ENCODE data around the gene SF3A1.

SF3A1 gene

DNA sequence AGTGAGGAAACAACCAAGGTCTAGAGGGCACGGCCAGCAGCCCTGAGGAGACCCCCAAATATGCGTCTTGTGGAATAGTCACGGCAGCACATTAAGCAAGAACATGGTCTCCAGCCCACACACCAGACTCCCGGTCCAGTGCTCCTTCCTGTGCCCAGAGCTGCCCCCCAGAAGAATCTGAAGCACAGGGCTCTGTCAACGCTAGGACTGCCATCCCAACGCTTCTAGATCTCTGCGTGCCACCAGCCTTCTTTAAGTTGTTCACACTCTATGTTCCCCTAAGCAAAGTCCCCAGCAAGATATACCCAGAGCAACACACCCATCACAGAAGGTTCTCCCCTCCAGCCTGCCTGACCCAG lies 36.6 kb upstream of the SF3A1 start:
- no peak overlapping the region for H3K4me3 ChIP-seq (ENCODE audit: insufficient read length, low read depth)
- H3K36me3 ChIP-seq (ENCODE audit: insufficient read depth, insufficient read length, low read length): no peaks in the 10 kb centered on the region
- no peaks in the 10 kb centered on the region for H3K9me3 ChIP-seq (ENCODE audit: insufficient read depth, low read length)
- peaks cover 35% of the 10 kb centered on the region for H3K27me3 ChIP-seq (ENCODE audit: insufficient read depth, insufficient read length)
- TF ChIP-seq ZNF274 (IDR thresholded peaks at IDR 0.05; ENCODE audit: low read depth, low read length) (no peak), SUZ12 (IDR thresholded peaks at IDR 0.05; ENCODE audit: extremely low read depth, insufficient read depth, insufficient read length) (no peak), YY1 (IDR thresholded peaks at IDR 0.05; ENCODE audit: insufficient read depth, insufficient read length) (no peak)
- H3K9ac ChIP-seq (ENCODE audit: insufficient read length, low read depth): peak overlapping the region; percentile 42
- no peak for DNase-seq (ENCODE audit: low read depth, low spot score)
- peaks cover 12% of the 10 kb centered on the region for H3K4me1 ChIP-seq (ENCODE audit: insufficient read depth, insufficient read length)

DNA sequence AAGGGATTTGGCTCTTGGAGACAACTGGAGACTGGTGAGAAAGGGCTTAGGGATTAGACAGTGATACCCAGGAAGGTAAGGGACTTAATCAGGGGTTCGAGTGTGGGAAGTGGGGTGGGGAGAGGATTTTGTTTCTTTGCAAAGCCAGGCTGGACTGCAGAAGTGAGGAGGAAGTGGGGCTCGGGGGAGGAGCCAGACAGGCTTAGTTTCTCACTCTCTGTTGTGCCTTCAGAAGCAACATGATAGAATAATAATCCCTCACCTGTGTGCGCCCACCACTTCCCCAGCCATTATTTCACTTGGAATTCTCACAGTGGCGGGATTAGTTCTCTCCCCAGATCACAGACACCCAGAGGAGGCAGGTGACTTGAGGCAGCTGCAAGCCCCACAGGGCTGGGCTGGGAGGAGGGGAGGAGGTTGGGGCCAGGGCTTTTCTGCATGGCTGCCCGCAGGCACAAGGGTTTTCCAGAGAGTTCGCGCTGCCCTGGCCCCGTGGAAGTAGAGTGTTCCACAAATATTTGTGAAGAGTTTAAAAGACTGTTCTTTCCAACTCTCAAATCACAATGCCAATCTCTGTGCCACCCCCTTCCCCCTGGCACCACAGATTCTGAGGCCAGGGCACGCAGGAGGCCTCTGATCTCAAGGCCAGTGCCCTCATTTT lies 36.1 kb upstream of the SF3A1 start:
- TF ChIP-seq SUZ12 (IDR thresholded peaks at IDR 0.05; ENCODE audit: extremely low read depth, insufficient read depth, insufficient read length) (no peak), ZNF274 (IDR thresholded peaks at IDR 0.05; ENCODE audit: low read depth, low read length) (no peak), YY1 (IDR thresholded peaks at IDR 0.05; ENCODE audit: insufficient read depth, insufficient read length) (no peak)
- Histone ChIP-seq H3K4me1 (ENCODE audit: insufficient read depth, insufficient read length) (peaks cover 12% of the 10 kb centered on the region), H3K36me3 (ENCODE audit: insufficient read depth, insufficient read length, low read length) (no peaks in the 10 kb centered on the region), H3K9me3 (ENCODE audit: insufficient read depth, low read length) (no peaks in the 10 kb centered on the region), H3K9ac (ENCODE audit: insufficient read length, low read depth) (peak overlapping the region; percentile 42), H3K27me3 (ENCODE audit: insufficient read depth, insufficient read length) (peaks cover 30% of the 10 kb centered on the region), H3K4me3 (ENCODE audit: insufficient read length, low read depth) (no peak overlapping the region)
- no peak for DNase-seq (ENCODE audit: low read depth, low spot score)

DNA sequence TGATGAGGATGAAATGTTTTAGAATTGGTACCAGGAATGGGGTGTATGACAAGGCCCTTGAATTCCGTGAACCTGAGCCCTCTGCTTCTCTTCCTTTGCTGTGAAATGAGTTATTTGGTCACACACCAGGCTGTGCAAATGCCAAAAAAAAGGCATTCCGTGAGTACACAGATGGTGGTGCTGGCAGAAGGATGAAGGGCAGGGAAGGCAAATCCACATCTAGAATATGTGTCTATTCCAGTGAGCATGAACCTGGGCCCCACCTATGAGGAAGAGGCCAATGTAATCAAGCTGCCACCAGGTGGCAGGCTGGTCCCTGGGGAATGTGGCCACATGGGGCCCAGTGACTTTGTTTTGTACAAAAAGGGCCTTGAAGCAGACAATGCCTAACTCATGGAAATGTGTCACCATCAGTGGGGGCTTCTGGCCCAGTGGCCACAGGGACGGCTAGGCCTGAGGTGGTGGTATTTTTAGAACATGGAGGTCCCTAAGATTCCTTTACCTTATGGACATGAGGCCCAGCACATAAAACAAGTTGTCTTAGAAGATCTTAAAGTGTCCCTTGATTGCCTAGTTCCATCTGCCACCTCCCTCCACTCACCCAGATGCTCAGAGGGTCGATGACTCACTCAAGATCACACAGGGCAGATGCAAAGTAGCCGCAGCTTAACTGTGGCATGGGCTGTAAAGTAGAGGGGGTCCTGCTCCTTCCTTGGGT lies 34.4 kb upstream of the SF3A1 start:
- TF ChIP-seq ZNF274 (IDR thresholded peaks at IDR 0.05; ENCODE audit: low read depth, low read length) (no peak), YY1 (IDR thresholded peaks at IDR 0.05; ENCODE audit: insufficient read depth, insufficient read length) (no peak), SUZ12 (IDR thresholded peaks at IDR 0.05; ENCODE audit: extremely low read depth, insufficient read depth, insufficient read length) (no peak)
- Histone ChIP-seq H3K4me1 (ENCODE audit: insufficient read depth, insufficient read length) (peaks cover 16% of the 10 kb centered on the region), H3K9ac (ENCODE audit: insufficient read length, low read depth) (peak overlapping the region; percentile 36)

GRCh38 chr22:30386960-30387827 lies 30.5 kb upstream of the SF3A1 start, which contains the start of gene RNF215:
Gene RNF215 (minus strand): TSS chr22:30387411. CDS start chr22:30387313, 98 bp downstream.
- DNase-seq (ENCODE audit: low read depth, low spot score): peak; percentile 72
- H3K4me1 ChIP-seq (ENCODE audit: insufficient read depth, insufficient read length): peaks cover 14% of the 10 kb centered on the region
- H3K36me3 ChIP-seq (ENCODE audit: insufficient read depth, insufficient read length, low read length): peaks cover 17% of the 10 kb centered on the region
- no peaks in the 10 kb centered on the region for H3K27me3 ChIP-seq (ENCODE audit: insufficient read depth, insufficient read length)
- peak within 1 kb of the TSS; percentile 50 for H3K4me3 ChIP-seq (ENCODE audit: insufficient read length, low read depth)
- no peak for TF ChIP-seq ZNF274 (IDR thresholded peaks at IDR 0.05; ENCODE audit: low read depth, low read length)
- TF ChIP-seq YY1 (IDR thresholded peaks at IDR 0.05; ENCODE audit: insufficient read depth, insufficient read length): no peak
- no peak for TF ChIP-seq SUZ12 (IDR thresholded peaks at IDR 0.05; ENCODE audit: extremely low read depth, insufficient read depth, insufficient read length)
- H3K9ac ChIP-seq (ENCODE audit: insufficient read length, low read depth): peak within 1 kb of the TSS; percentile 72
- no peaks in the 10 kb centered on the region for H3K9me3 ChIP-seq (ENCODE audit: insufficient read depth, low read length)

More for the DNA sequence above, 34.4 kb upstream of the SF3A1 start:
- DNase-seq (ENCODE audit: low read depth, low spot score): peak; percentile 65
- Histone ChIP-seq H3K36me3 (ENCODE audit: insufficient read depth, insufficient read length, low read length) (no peaks in the 10 kb centered on the region), H3K27me3 (ENCODE audit: insufficient read depth, insufficient read length) (peaks cover 13% of the 10 kb centered on the region), H3K4me3 (ENCODE audit: insufficient read length, low read depth) (no peak overlapping the region), H3K9me3 (ENCODE audit: insufficient read depth, low read length) (no peaks in the 10 kb centered on the region)

- Histone ChIP-seq H3K36me3 (ENCODE audit: insufficient read depth, insufficient read length, low read length) (peaks cover 21% of the 10 kb centered on the region), H3K27me3 (ENCODE audit: insufficient read depth, insufficient read length) (no peaks in the 10 kb centered on the region), H3K4me3 (ENCODE audit: insufficient read length, low read depth) (peak overlapping the region; percentile 50), H3K4me1 (ENCODE audit: insufficient read depth, insufficient read length) (peaks cover 14% of the 10 kb centered on the region), H3K9me3 (ENCODE audit: insufficient read depth, low read length) (no peaks in the 10 kb centered on the region), H3K9ac (ENCODE audit: insufficient read length, low read depth) (peak overlapping the region; percentile 72)
- TF ChIP-seq YY1 (IDR thresholded peaks at IDR 0.05; ENCODE audit: insufficient read depth, insufficient read length): no peak
- TF ChIP-seq SUZ12 (IDR thresholded peaks at IDR 0.05; ENCODE audit: extremely low read depth, insufficient read depth, insufficient read length): no peak
- TF ChIP-seq ZNF274 (IDR thresholded peaks at IDR 0.05; ENCODE audit: low read depth, low read length): no peak
- DNase-seq (ENCODE audit: low read depth, low spot score): no peak
Observed at GRCh38 chr22:30386608-30386959, 29.9 kb upstream of the SF3A1 start.

DNA sequence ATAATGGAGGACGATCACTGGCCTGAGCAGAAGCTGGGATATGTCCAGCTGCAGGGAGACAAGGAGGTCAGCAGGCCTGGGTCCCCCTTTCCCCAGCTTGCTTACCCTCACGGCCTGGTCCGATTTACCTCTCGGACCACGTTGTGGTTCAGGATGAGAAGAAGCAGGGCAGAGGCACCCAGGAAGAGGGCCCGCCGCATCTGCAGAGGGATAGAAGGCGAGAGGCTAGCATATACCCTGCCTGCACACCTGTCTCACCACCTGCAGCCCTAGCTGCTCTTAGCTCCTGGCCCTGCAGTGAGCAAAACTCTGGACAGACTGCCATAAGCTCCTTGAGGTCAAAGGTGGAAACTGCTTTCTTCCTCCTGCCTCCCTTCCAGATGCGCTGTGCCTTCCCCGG lies 29.2 kb upstream of the SF3A1 start:
- no peak for DNase-seq (ENCODE audit: low read depth, low spot score)
- Histone ChIP-seq H3K36me3 (ENCODE audit: insufficient read depth, insufficient read length, low read length) (peaks cover 27% of the 10 kb centered on the region), H3K27me3 (ENCODE audit: insufficient read depth, insufficient read length) (no peaks in the 10 kb centered on the region), H3K4me3 (ENCODE audit: insufficient read length, low read depth) (no peak overlapping the region), H3K9ac (ENCODE audit: insufficient read length, low read depth) (peak overlapping the region; percentile 72), H3K4me1 (ENCODE audit: insufficient read depth, insufficient read length) (peaks cover 14% of the 10 kb centered on the region), H3K9me3 (ENCODE audit: insufficient read depth, low read length) (no peaks in the 10 kb centered on the region)
- TF ChIP-seq SUZ12 (IDR thresholded peaks at IDR 0.05; ENCODE audit: extremely low read depth, insufficient read depth, insufficient read length) (no peak), YY1 (IDR thresholded peaks at IDR 0.05; ENCODE audit: insufficient read depth, insufficient read length) (no peak), ZNF274 (IDR thresholded peaks at IDR 0.05; ENCODE audit: low read depth, low read length) (no peak)

Measured in NT2/D1 (cell line).